ENCODE measurements around the gene POU2F1.

DNA sequence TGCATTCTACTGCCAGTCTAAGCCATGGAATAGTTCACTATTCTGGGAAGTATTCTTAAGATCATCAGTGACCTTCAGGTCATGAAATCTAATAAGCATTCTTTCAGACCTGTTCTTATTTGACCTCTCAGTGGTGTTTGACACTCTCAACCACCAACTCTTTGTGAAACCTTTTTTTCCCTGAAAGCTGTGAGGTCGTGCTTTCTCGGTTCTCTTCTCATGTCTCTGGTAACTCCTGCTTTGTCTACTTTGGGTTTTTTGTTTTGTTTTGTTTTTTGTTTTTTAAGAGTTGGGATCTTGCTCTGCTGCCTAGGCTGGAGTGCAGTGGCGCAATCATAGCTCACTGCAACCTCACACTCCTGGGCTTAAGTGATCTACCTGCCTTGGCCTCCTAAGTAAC, 56.3 kb downstream of the POU2F1 start:
- no peak for TF ChIP-seq SP1 (IDR thresholded peaks at IDR 0.05)
- no peak for TF ChIP-seq SUZ12 (IDR thresholded peaks at IDR 0.05)
- no peak for TF ChIP-seq L3MBTL2 (conservative IDR thresholded peaks at IDR 0.05)
- no peak for TF ChIP-seq FOXA1 (IDR thresholded peaks at IDR 0.05)
- TF ChIP-seq CTBP1 (IDR thresholded peaks at IDR 0.05; ENCODE audit: borderline replicate concordance), result no peak
- TF ChIP-seq ARNT (IDR thresholded peaks at IDR 0.05), result no peak
- no peak for TF ChIP-seq BHLHE40 (IDR thresholded peaks at IDR 0.05; ENCODE audit: borderline replicate concordance)

Data from HEK293T (cell line).